OCI-LY1 (cell line): ENCODE results near the gene TTC36.

Experiments used
- EZH2 ChIP-seq: fragments of 200-600 bp; sonication (generic), shearing (Covaris generic); IDR thresholded peaks from 2 replicates; pipeline ENCODE4 v1.8.0; 2017; ENCODE audit warnings: borderline replicate concordance, mixed run types, mild to moderate bottlenecking, antibody characterized with exemption, low read length, moderate library complexity, mixed read lengths
- TF ChIP-seq, protein P1 (sequence below): fragments of 200-600 bp; sonication (generic), shearing (Covaris generic); IDR thresholded peaks from 2 replicates; pipeline ENCODE4 v1.5.1; 2017; ENCODE audit warnings: mild to moderate bottlenecking, antibody characterized with exemption, low read length, moderate library complexity, mixed read lengths

DNA sequence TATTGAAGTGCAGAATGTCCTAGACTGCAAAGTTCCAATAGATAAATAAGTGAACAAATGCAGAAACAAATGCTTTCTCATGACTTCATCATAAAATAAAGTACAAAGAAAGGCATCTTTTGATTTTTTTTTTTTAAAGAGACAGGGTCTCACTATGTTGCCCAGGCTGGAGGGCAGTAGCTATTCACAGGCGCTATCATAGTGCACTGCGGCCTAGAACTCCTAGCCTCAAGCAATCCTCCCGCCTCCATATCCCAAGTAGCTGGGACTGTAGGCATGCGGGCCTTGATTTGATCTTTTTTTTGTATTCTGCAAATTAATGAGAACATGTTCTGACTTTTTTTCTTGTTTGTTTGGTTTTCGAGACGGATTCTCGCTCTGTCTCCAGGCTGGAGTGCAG is 47.4 kb downstream of the TTC36 start:
- TF ChIP-seq, protein P1, sequence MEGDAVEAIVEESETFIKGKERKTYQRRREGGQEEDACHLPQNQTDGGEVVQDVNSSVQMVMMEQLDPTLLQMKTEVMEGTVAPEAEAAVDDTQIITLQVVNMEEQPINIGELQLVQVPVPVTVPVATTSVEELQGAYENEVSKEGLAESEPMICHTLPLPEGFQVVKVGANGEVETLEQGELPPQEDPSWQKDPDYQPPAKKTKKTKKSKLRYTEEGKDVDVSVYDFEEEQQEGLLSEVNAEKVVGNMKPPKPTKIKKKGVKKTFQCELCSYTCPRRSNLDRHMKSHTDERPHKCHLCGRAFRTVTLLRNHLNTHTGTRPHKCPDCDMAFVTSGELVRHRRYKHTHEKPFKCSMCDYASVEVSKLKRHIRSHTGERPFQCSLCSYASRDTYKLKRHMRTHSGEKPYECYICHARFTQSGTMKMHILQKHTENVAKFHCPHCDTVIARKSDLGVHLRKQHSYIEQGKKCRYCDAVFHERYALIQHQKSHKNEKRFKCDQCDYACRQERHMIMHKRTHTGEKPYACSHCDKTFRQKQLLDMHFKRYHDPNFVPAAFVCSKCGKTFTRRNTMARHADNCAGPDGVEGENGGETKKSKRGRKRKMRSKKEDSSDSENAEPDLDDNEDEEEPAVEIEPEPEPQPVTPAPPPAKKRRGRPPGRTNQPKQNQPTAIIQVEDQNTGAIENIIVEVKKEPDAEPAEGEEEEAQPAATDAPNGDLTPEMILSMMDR: no peak
- TF ChIP-seq EZH2: no peak
